Gastrocnemius medialis (tissue), 4 donors: Measurements from ENCODE around the gene LIPA.

Experiments
- POLR2A ChIP-seq, 2 donors: fragments of 450-650 bp; IDR thresholded peaks; one replicate each; pipeline ENCODE4 v1.6.1; 2017; ENCODE audit warnings: antibody characterized with exemption in 2 of 2, mild to moderate bottlenecking in 2 of 2, moderate library complexity in 2 of 2
- TF ChIP-seq, protein P1 (sequence below), 5 experiments: fragments of 450-650 bp in 3 of 5; fragments of 200-600 bp in 2 of 5; sonication (generic) in 2 of 5; IDR thresholded peaks in 4 of 5; conservative IDR thresholded peaks in 1 of 5; 1 replicate in 4 of 5; 2 replicates in 1 of 5; pipeline ENCODE4 v1.5.1; 2016 to 2019; ENCODE audit warnings: antibody characterized with exemption in 5 of 5, mild to moderate bottlenecking in 3 of 5, moderate library complexity in 3 of 5

- TF ChIP-seq, protein P1, sequence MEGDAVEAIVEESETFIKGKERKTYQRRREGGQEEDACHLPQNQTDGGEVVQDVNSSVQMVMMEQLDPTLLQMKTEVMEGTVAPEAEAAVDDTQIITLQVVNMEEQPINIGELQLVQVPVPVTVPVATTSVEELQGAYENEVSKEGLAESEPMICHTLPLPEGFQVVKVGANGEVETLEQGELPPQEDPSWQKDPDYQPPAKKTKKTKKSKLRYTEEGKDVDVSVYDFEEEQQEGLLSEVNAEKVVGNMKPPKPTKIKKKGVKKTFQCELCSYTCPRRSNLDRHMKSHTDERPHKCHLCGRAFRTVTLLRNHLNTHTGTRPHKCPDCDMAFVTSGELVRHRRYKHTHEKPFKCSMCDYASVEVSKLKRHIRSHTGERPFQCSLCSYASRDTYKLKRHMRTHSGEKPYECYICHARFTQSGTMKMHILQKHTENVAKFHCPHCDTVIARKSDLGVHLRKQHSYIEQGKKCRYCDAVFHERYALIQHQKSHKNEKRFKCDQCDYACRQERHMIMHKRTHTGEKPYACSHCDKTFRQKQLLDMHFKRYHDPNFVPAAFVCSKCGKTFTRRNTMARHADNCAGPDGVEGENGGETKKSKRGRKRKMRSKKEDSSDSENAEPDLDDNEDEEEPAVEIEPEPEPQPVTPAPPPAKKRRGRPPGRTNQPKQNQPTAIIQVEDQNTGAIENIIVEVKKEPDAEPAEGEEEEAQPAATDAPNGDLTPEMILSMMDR (IDR thresholded peaks at IDR 0.05 in 4 of 5, conservative IDR thresholded peaks at IDR 0.05 in 1 of 5) = no peak
- TF ChIP-seq POLR2A (IDR thresholded peaks at IDR 0.05) = no peak
Measured at GRCh38 chr10:89215511-89215910, 36.1 kb downstream of the LIPA start.
